Testis (tissue), 2 donors: ENCODE data around the gene CCDC106.

Source experiments
- CTCF ChIP-seq, 3 experiments: fragments of 450-650 bp in 2 of 3; fragments of 200-600 bp in 1 of 3; sonication (generic) in 1 of 3; IDR thresholded peaks; one replicate each; pipeline ENCODE4 v1.5.1; 2016 to 2019; ENCODE audit warnings: antibody characterized with exemption in 3 of 3, mild to moderate bottlenecking in 2 of 3, moderate library complexity in 1 of 3
- POLR2A ChIP-seq: fragments of 450-650 bp; IDR thresholded peaks from one replicate; pipeline ENCODE4 v1.6.1; 2017; ENCODE audit warnings: antibody characterized with exemption, mild to moderate bottlenecking, moderate library complexity

- no peak for TF ChIP-seq CTCF (IDR thresholded peaks at IDR 0.05)
- no peak for TF ChIP-seq POLR2A
These were observed 3.7 kb upstream of the CCDC106 start for GRCh38 chr19:55644191-55644833.
